IgD-negative memory B cell (primary cell): Measurements from ENCODE around the gene DIS3L2. TPM values are rescaled to one million over a fixed set of nuclear protein-coding genes. Genes with fewer than 3 reads are reported as not detected.

Experiments
- H3K27ac Mint-ChIP-seq, 3 donors: one replicate each; pipeline ENCODE4 v1.8.0; 2020 to 2022; ENCODE audit warnings: mild to moderate bottlenecking in 3 of 3, mixed read lengths in 3 of 3, moderate library complexity in 1 of 3
- H3K27me3 Mint-ChIP-seq: one replicate; pipeline ENCODE4 v1.8.0; 2021; ENCODE audit warnings: mixed read lengths
- H3K36me3 Mint-ChIP-seq: one replicate; pipeline ENCODE4 v1.8.0; 2020; ENCODE audit warnings: mild to moderate bottlenecking, mixed read lengths
- H3K4me1 Mint-ChIP-seq, 3 donors: one replicate each; pipeline ENCODE4 v1.8.0; 2020 to 2022; ENCODE audit warnings: mixed read lengths in 3 of 3, mild to moderate bottlenecking in 1 of 3
- H3K4me3 Mint-ChIP-seq, 4 donors: one replicate each; pipeline ENCODE4 v1.8.0; 2020 to 2022; ENCODE audit warnings: mild to moderate bottlenecking in 4 of 4, mixed read lengths in 4 of 4, moderate library complexity in 3 of 4
- H3K9me3 Mint-ChIP-seq, 3 donors: one replicate each; pipeline ENCODE4 v1.8.0; 2020 to 2021; ENCODE audit warnings: mixed read lengths in 3 of 3, mild to moderate bottlenecking in 1 of 3
- polyA plus RNA-seq: library from polyadenylated mRNA; unstranded; fragments of 300-500 nt; fragmentation: Illumina TruSeq; gene quantifications from one replicate; pipeline ENCODE4 v1.2.3, GENCODE V29; 2021

The DIS3L2 gene
- polyA plus RNA-seq, 1 donor from 2014 or later = 21.7 TPM

DNA sequence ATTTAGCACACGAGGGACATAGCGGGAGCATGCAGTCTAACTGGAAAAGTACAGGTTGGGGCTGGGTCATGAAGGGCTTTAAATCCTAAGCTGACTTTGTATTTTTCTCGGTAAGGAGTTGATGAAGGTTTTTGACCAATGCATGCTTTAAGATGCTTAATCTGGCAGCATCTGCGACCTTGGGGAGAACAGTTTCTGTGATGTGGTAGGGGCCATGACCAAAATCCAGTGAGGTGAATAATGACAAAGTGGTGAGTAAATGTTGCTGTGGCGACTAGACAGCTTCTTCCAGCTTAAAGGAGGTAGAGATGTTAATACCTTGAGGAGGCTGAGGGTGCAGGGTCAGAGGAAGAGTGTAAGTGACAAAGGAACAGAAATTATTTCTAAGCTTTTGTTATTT is 242.4 kb downstream of the DIS3L2 start:
- H3K4me1 Mint-ChIP-seq = no peaks in the 10 kb centered on the region
- peaks cover 13% of the 10 kb centered on the region for H3K36me3 Mint-ChIP-seq
- H3K4me3 Mint-ChIP-seq = no peak overlapping the region
- H3K27me3 Mint-ChIP-seq = no peaks in the 10 kb centered on the region
- H3K9me3 Mint-ChIP-seq = no peaks in the 10 kb centered on the region
- H3K27ac Mint-ChIP-seq = no peak overlapping the region

DNA sequence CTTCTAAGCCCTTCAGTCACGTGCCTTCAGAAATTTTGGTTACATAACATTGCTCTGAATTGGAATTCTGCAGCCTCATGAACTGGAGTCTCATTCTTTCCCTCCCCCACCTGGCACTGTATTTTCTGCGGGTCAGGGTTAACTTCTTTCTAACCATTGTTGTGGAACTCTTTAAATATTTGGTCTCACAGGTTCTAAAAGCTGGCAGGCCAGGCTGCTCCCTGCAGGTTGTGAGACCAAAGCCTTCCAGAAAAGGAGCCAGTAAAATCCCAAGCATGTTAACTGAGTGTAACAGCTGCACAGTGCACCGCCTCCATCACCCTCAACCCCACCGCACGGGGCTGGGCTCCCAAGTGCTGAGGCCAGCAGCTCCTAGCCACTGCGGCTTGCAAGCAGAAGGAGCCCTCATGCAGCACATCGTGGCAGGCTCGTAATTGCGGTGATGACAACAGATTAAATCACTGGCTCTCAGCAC is 243.0 kb downstream of the DIS3L2 start:
- H3K4me1 Mint-ChIP-seq = peaks cover 0 to 3% (median 0%) of the 10 kb centered on the region in 3 donors
- H3K4me3 Mint-ChIP-seq = no peak overlapping the region
- H3K27me3 Mint-ChIP-seq = no peaks in the 10 kb centered on the region
- H3K36me3 Mint-ChIP-seq = peaks cover 13% of the 10 kb centered on the region
- no peaks in the 10 kb centered on the region for H3K9me3 Mint-ChIP-seq
- no peak overlapping the region for H3K27ac Mint-ChIP-seq

DNA sequence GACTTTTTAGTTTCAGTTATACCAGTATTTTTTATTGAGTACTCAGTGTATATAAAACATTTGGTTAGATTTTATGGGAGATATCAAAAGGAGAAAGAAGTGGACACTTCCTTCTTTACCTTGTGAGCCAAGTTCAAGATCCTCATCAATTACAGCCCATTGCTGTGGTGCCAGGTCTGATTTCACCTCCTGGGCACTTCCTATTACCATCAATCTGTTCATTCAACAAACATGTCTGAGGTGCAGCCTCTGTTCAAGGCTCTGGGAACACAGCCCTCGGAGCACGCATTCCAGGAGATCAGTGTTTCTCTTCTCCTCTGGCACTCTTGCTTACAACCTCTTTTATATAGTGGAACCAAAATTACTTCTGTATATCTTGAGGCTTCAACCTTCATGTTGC is 245.7 kb downstream of the DIS3L2 start:
- Mint-ChIP-seq H3K4me1 (peaks cover 3 to 16% (median 6%) of the 10 kb centered on the region in 3 donors), H3K4me3 (no peak overlapping the region), H3K36me3 (peaks cover 17% of the 10 kb centered on the region), H3K9me3 (no peaks in the 10 kb centered on the region), H3K27ac (no peak overlapping the region), H3K27me3 (no peaks in the 10 kb centered on the region)

- no peaks in the 10 kb centered on the region for H3K9me3 Mint-ChIP-seq
- H3K4me1 Mint-ChIP-seq = peaks cover 12 to 23% (median 13%) of the 10 kb centered on the region in 3 donors
- no peaks in the 10 kb centered on the region for H3K27me3 Mint-ChIP-seq
- H3K27ac Mint-ChIP-seq = no peak overlapping the region
- peaks cover 17% of the 10 kb centered on the region for H3K36me3 Mint-ChIP-seq
- no peak overlapping the region for H3K4me3 Mint-ChIP-seq
These were observed 248.8 kb downstream of the DIS3L2 start for GRCh38 chr2:232210306-232210705.

DNA sequence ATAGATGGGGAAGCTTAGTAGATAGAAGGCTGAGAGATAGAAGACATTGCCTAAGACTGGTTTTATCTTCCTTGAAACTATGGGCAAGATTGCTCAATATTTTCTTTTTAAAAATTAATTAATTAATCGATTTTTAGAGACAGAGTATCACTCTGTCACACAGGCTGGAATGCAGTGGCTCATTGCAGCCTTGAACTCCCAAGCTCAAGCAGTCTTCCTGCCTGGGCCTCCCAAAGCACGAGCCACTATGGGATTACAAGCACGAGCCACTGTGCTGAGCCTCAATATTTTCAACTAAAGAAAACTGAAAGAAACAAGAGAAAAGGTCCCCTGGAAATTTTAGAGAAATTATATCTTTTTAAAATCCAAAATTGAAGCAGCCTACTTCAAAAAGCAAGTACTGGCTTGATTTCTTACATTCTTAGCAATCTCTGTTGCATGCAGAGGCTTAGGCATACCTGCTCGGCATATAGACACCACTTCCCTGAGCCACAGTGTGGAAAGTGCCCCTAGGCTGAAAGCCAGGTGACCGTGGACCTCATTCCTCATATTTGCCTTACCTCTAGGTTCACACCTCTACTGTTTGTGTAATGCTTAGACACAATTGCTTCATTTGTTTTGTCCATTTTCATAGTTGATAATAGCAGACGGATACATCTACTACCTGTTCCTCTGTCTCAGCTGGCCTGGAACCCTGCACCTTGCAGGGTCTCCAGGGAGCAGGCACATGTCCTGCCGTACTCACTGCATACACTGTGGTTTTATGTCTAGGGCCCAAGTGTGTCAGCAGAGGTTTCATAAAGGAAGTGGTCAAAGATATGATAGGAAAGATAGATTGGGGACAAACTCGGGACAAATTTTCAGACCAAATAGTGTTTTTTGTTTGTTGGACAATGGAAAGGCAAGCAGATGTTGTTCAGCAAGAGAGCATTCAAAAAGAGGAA is 250.5 kb downstream of the DIS3L2 start:
- Mint-ChIP-seq H3K4me1 (peaks cover 12 to 26% (median 13%) of the 10 kb centered on the region in 3 donors), H3K27ac (peak overlapping the region in 2 of 3 donors; percentile 1 to 32), H3K9me3 (no peaks in the 10 kb centered on the region), H3K27me3 (no peaks in the 10 kb centered on the region), H3K4me3 (peak overlapping the region in 1 of 4 donors; percentile 70), H3K36me3 (peaks cover 18% of the 10 kb centered on the region)

GRCh38 chr2:232213176-232213575 is 251.7 kb downstream of the DIS3L2 start:
- Mint-ChIP-seq H3K4me3 (no peak overlapping the region), H3K27me3 (no peaks in the 10 kb centered on the region), H3K9me3 (no peaks in the 10 kb centered on the region), H3K4me1 (peaks cover 12 to 31% (median 13%) of the 10 kb centered on the region in 3 donors), H3K27ac (no peak overlapping the region), H3K36me3 (peaks cover 16% of the 10 kb centered on the region)

- Mint-ChIP-seq H3K9me3 (no peaks in the 10 kb centered on the region), H3K36me3 (peaks cover 16% of the 10 kb centered on the region), H3K27ac (peak overlapping the region in 1 of 3 donors; percentile 45), H3K27me3 (no peaks in the 10 kb centered on the region), H3K4me3 (no peak overlapping the region), H3K4me1 (peaks cover 18 to 39% (median 19%) of the 10 kb centered on the region in 3 donors)
These were observed 252.5 kb downstream of the DIS3L2 start for GRCh38 chr2:232214053-232214452.

GRCh38 chr2:232216028-232216427 is 254.5 kb downstream of the DIS3L2 start:
- Mint-ChIP-seq H3K36me3 (peaks cover 6% of the 10 kb centered on the region), H3K27ac (no peak overlapping the region), H3K9me3 (no peaks in the 10 kb centered on the region), H3K4me3 (no peak overlapping the region), H3K27me3 (no peaks in the 10 kb centered on the region), H3K4me1 (peaks cover 24 to 41% (median 27%) of the 10 kb centered on the region in 3 donors)

DNA sequence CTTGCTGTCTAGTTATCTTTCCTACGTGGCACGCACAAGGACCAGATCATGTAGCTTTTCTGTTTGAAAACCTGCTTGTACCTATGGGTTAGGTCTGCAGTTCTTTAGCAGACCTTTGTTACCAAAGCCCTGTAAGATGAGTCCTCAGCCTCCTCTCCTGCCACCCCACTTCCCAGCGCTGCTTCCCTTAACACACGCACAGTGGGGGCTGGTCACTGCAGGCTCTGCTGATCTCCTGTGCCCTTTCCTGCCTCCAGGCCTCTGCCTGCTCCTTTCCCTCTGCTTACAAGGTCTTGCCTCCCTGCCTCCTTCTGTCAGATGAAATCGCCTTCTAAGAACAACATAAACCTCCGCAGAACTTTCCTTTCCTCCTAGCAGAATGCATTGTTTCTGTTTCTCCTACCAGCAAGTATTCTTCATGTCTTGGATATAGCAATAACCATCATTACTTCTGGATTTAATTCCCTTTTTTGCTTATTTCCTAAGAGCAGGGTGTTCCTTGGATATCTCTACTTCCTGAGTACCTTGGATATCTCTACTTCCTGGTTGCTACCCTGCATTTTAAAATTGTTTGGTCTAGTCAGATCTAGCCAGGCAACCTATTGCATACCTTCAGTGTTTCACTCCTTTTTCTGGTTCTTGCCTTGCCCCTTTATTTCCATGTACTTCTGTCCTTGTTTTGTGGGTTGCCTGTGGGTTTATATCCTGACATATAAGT is 257.4 kb downstream of the DIS3L2 start:
- peak overlapping the region in 2 of 3 donors; percentile 0 to 42 for H3K27ac Mint-ChIP-seq
- peaks cover 4% of the 10 kb centered on the region for H3K36me3 Mint-ChIP-seq
- peaks cover 13 to 24% (median 15%) of the 10 kb centered on the region in 3 donors for H3K4me1 Mint-ChIP-seq
- H3K9me3 Mint-ChIP-seq = no peaks in the 10 kb centered on the region
- peak overlapping the region in 2 of 4 donors; percentile 26 to 46 for H3K4me3 Mint-ChIP-seq
- no peaks in the 10 kb centered on the region for H3K27me3 Mint-ChIP-seq

DNA sequence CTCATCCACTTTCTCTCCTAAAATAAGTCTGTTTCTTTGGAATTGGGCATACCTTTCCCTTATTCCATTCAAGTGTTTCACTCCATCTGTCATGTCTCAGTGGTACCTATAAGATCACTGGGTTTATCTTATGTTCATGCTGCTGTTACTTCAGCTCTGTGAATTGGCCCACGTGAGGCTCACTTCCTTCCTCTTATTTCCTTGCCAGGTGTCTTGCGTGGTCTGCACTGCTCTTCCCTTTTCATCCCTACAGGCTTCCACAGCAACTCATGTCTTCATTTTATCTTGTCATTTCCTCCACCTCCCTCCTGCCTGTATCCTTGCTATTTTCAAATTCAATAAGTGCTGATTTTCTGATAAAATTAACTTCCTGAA is 258.0 kb downstream of the DIS3L2 start:
- peak overlapping the region in 2 of 3 donors; percentile 0 to 35 for H3K27ac Mint-ChIP-seq
- H3K4me1 Mint-ChIP-seq = peaks cover 11 to 24% (median 15%) of the 10 kb centered on the region in 3 donors
- H3K36me3 Mint-ChIP-seq = peaks cover 4% of the 10 kb centered on the region
- H3K9me3 Mint-ChIP-seq = no peaks in the 10 kb centered on the region
- peak overlapping the region in 2 of 4 donors; percentile 26 to 46 for H3K4me3 Mint-ChIP-seq
- no peaks in the 10 kb centered on the region for H3K27me3 Mint-ChIP-seq

GRCh38 chr2:232219932-232220331 is 258.4 kb downstream of the DIS3L2 start:
- Mint-ChIP-seq H3K27ac (no peak overlapping the region), H3K4me1 (peaks cover 11 to 24% (median 15%) of the 10 kb centered on the region in 3 donors), H3K4me3 (no peak overlapping the region), H3K9me3 (no peaks in the 10 kb centered on the region), H3K27me3 (no peaks in the 10 kb centered on the region), H3K36me3 (peaks cover 4% of the 10 kb centered on the region)

GRCh38 chr2:232225429-232225828 is 263.9 kb downstream of the DIS3L2 start:
- no peaks in the 10 kb centered on the region for H3K9me3 Mint-ChIP-seq
- no peak overlapping the region for H3K4me3 Mint-ChIP-seq
- no peak overlapping the region for H3K27ac Mint-ChIP-seq
- H3K27me3 Mint-ChIP-seq = no peaks in the 10 kb centered on the region
- peaks cover 3% of the 10 kb centered on the region for H3K36me3 Mint-ChIP-seq
- H3K4me1 Mint-ChIP-seq = no peaks in the 10 kb centered on the region

DNA sequence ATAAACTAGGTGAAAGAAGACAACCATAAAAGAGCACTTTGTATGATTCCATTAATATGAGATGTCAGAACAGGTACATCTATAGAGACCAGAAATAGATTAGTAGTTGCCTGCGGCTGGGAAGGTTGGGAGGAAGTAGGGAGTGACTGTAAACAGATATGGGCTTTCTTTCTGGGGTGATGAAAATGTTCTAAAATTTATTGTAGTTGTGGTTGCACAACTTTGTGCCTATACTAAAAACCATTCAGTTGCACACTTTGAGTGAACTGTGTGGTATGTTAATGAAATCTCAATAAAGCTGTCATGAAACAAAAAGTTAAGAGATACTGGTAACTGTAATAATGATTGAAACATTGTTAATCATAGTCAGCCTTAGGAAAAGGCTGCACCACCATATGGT is 264.4 kb downstream of the DIS3L2 start:
- H3K4me1 Mint-ChIP-seq = peaks cover 0 to 2% (median 0%) of the 10 kb centered on the region in 3 donors
- H3K9me3 Mint-ChIP-seq = no peaks in the 10 kb centered on the region
- no peak overlapping the region for H3K4me3 Mint-ChIP-seq
- H3K27ac Mint-ChIP-seq = peak overlapping the region in 1 of 3 donors; percentile 20
- peaks cover 6% of the 10 kb centered on the region for H3K36me3 Mint-ChIP-seq
- H3K27me3 Mint-ChIP-seq = no peaks in the 10 kb centered on the region

GRCh38 chr2:232228332-232228731 is 266.8 kb downstream of the DIS3L2 start:
- no peaks in the 10 kb centered on the region for H3K27me3 Mint-ChIP-seq
- peaks cover 0 to 2% (median 0%) of the 10 kb centered on the region in 3 donors for H3K4me1 Mint-ChIP-seq
- no peaks in the 10 kb centered on the region for H3K9me3 Mint-ChIP-seq
- H3K4me3 Mint-ChIP-seq = no peak overlapping the region
- H3K36me3 Mint-ChIP-seq = peaks cover 4% of the 10 kb centered on the region
- no peak overlapping the region for H3K27ac Mint-ChIP-seq
